HL-60 (cell line): ENCODE data around the gene HES4.
"Not testable (repeated sequence)": the region's sequence is repeated elsewhere in the genome, so short reads cannot be mapped to it uniquely, and the experiment has no call there.

ENCODE experiments used
- DNase-seq, 2 experiments: peaks; one replicate each; pipeline ENCODE4 v3.0.0-alpha.2; 2010 to 2020; ENCODE audit warnings: low read depth in 1 of 2, low spot score in 1 of 2
- H3K27ac ChIP-seq: fragments of 250-450 bp; sonication (Bioruptor Pico); replicated peaks from 2 replicates; pipeline ENCODE4 v1.5.1; 2020; ENCODE audit warnings: mild to moderate bottlenecking, moderate library complexity
- H3K27me3 ChIP-seq: fragments of 250-450 bp; sonication (Bioruptor Pico); 2 replicates; pipeline ENCODE4 v1.5.1; 2021; ENCODE audit warnings: mild to moderate bottlenecking, moderate library complexity; ENCODE audit not compliant: insufficient read depth, poor library complexity, severe bottlenecking
- H3K4me3 ChIP-seq: replicated peaks from 2 replicates; pipeline ENCODE4 v1.5.1; 2011; ENCODE audit warnings: mild to moderate bottlenecking, control low read depth, low read length; ENCODE audit not compliant: insufficient read depth
- CTCF ChIP-seq: IDR thresholded peaks from one replicate; pipeline ENCODE4 v1.5.1; 2011; ENCODE audit warnings: low read length, control low read depth, inconsistent platforms; ENCODE audit not compliant: insufficient read depth
- GABPA ChIP-seq: IDR thresholded peaks from 2 replicates; pipeline ENCODE4 v1.6.1; 2012; ENCODE audit warnings: low read depth
- POLR2AphosphoS5 ChIP-seq: IDR thresholded peaks from 2 replicates; pipeline ENCODE4 v1.6.1; 2012; ENCODE audit warnings: low read depth
- REST ChIP-seq: IDR thresholded peaks from 2 replicates; pipeline ENCODE4 v1.6.1; 2012; ENCODE audit warnings: low read depth; ENCODE audit not compliant: insufficient replicate concordance
- SPI1 ChIP-seq: IDR thresholded peaks from 2 replicates; pipeline ENCODE4 v1.6.1; 2012; ENCODE audit warnings: low read depth, mild to moderate bottlenecking, borderline replicate concordance

HES4 gene

GRCh38 chr1:978835-979743, 20.8 kb downstream of the HES4 start:
- no peak overlapping the region for H3K27ac ChIP-seq
- H3K27me3 ChIP-seq: peaks cover 30% of the 10 kb centered on the region
- TF ChIP-seq SPI1 (no peak), POLR2AphosphoS5 (no peak), CTCF (no peak), REST (no peak), GABPA (no peak)
- no peak overlapping the region for H3K4me3 ChIP-seq
- no peak for DNase-seq

- DNase-seq: no peak
- TF ChIP-seq REST: no peak
- no peak for TF ChIP-seq CTCF
- TF ChIP-seq SPI1: no peak
- no peak for TF ChIP-seq POLR2AphosphoS5
- no peak for TF ChIP-seq GABPA
- H3K27me3 ChIP-seq: peaks cover 25% of the 10 kb centered on the region
Observed at GRCh38 chr1:978069-978834, 21.6 kb downstream of the HES4 start.

GRCh38 chr1:976791-977190, 23.1 kb downstream of the HES4 start:
- not testable (repeated sequence) for H3K4me3 ChIP-seq, DNase-seq, H3K27ac ChIP-seq
- H3K27me3 ChIP-seq: peaks cover 21% of the 10 kb centered on the region

More at GRCh38 chr1:978069-978834, 21.6 kb downstream of the HES4 start:
- H3K27ac ChIP-seq: no peak overlapping the region
- H3K4me3 ChIP-seq: no peak overlapping the region

- TF ChIP-seq GABPA (no peak), CTCF (peak; percentile 22), REST (no peak), SPI1 (no peak; the same call in 1 of the 2 replicates), POLR2AphosphoS5 (no peak)
- Histone ChIP-seq H3K27me3 (peaks cover 27% of the 10 kb centered on the region), H3K4me3 (no peak overlapping the region), H3K27ac (no peak overlapping the region)
- DNase-seq: peak in 1 of 2 experiments; percentile 68
Observed at GRCh38 chr1:975896-976683, 23.8 kb downstream of the HES4 start.
